OCI-LY3 (cell line): Measurements from ENCODE around the gene ARHGEF28.

Source experiments
- H2AFZ ChIP-seq: fragments of 200-600, 300-600 bp; shearing (Covaris generic); 2 replicates; pipeline ENCODE4 v1.6.0; 2014; ENCODE audit warnings: antibody characterized with exemption, low read depth, low read length
- H3K27ac ChIP-seq: fragments of 200-600, 300-600 bp; sonication (generic); 2 replicates; pipeline ENCODE4 v1.5.1; 2014; ENCODE audit warnings: mild to moderate bottlenecking, low read length, moderate library complexity, mixed read lengths
- H3K27me3 ChIP-seq: fragments of 200-600, 300-600 bp; sonication (generic); 2 replicates; pipeline ENCODE4 v1.6.1; 2014; ENCODE audit warnings: low read depth, low read length, mixed read lengths
- H3K36me3 ChIP-seq: fragments of 200-600, 300-600 bp; sonication (generic); replicated peaks from 2 replicates; pipeline ENCODE3; 2014; ENCODE audit warnings: low read depth, low read length, mixed read lengths
- H3K4me1 ChIP-seq: fragments of 300-600, 200-600 bp; sonication (generic); 2 replicates; pipeline ENCODE4 v1.6.1; 2014; ENCODE audit warnings: low read length, mixed read lengths
- H3K4me2 ChIP-seq: fragments of 200-600, 300-600 bp; sonication (generic); 2 replicates; pipeline ENCODE4 v1.6.1; 2014; ENCODE audit warnings: low read length, mixed read lengths
- H3K4me3 ChIP-seq: fragments of 300-600, 200-600 bp; sonication (generic); 2 replicates; pipeline ENCODE4 v1.5.1; 2014; ENCODE audit warnings: antibody characterized with exemption, mild to moderate bottlenecking, low read length, moderate library complexity
- H3K79me2 ChIP-seq: fragments of 300-600, 200-600 bp; shearing (Covaris generic); 2 replicates; pipeline ENCODE4 v1.6.1; 2014; ENCODE audit warnings: mild to moderate bottlenecking, low read length, mixed read lengths
- H3K9ac ChIP-seq: fragments of 300-600, 200-600 bp; shearing (Covaris generic); 2 replicates; pipeline ENCODE4 v1.6.0; 2014; ENCODE audit warnings: mild to moderate bottlenecking, low read length, moderate library complexity
- H3K9me3 ChIP-seq: fragments of 200-600, 300-600 bp; shearing (Covaris generic); 2 replicates; pipeline ENCODE4 v1.6.1; 2014; ENCODE audit warnings: low read length, mixed read lengths; ENCODE audit not compliant: insufficient read depth
- H4K20me1 ChIP-seq: fragments of 200-600, 300-600 bp; sonication (generic); 2 replicates; pipeline ENCODE4 v1.6.1; 2016; ENCODE audit warnings: low read length, mixed read lengths; ENCODE audit not compliant: insufficient read depth
- CTCF ChIP-seq: fragments of 200-600, 300-600 bp; sonication (generic); IDR thresholded peaks from 2 replicates; pipeline ENCODE4 v1.5.1; 2014; ENCODE audit warnings: antibody characterized with exemption, low read length, low read depth
- EZH2phosphoT487 ChIP-seq: fragments of 200-600 bp; shearing (Covaris generic); IDR thresholded peaks from 2 replicates; pipeline ENCODE4 v1.6.1; 2018; ENCODE audit warnings: antibody characterized with exemption, mixed run types, low read depth

ARHGEF28 gene

GRCh38 chr5:73903169-73903568 lies 277.2 kb downstream of the ARHGEF28 start:
- no peak overlapping the region for H3K9ac ChIP-seq
- no peaks in the 10 kb centered on the region for H3K9me3 ChIP-seq
- H3K4me2 ChIP-seq: peak overlapping the region; percentile 42
- no peak overlapping the region for H2AFZ ChIP-seq
- H3K36me3 ChIP-seq: no peaks in the 10 kb centered on the region
- peaks cover 25% of the 10 kb centered on the region for H3K4me1 ChIP-seq
- no peaks in the 10 kb centered on the region for H4K20me1 ChIP-seq
- H3K27me3 ChIP-seq: peaks cover 49% of the 10 kb centered on the region
- H3K4me3 ChIP-seq: no peak overlapping the region
- H3K27ac ChIP-seq: no peak overlapping the region
- no peak for TF ChIP-seq CTCF
- no peak for TF ChIP-seq EZH2phosphoT487
- no peaks in the 10 kb centered on the region for H3K79me2 ChIP-seq

- Histone ChIP-seq H3K4me1 (peaks cover 6% of the 10 kb centered on the region), H3K79me2 (no peaks in the 10 kb centered on the region), H2AFZ (no peak overlapping the region), H3K4me2 (no peak overlapping the region), H3K27ac (no peak overlapping the region), H3K27me3 (peaks cover 32% of the 10 kb centered on the region), H3K36me3 (no peaks in the 10 kb centered on the region), H3K9ac (no peak overlapping the region), H3K4me3 (no peak overlapping the region), H4K20me1 (no peaks in the 10 kb centered on the region), H3K9me3 (no peaks in the 10 kb centered on the region)
- TF ChIP-seq EZH2phosphoT487 (no peak), CTCF (no peak)
Measured at GRCh38 chr5:73906277-73906676, 280.3 kb downstream of the ARHGEF28 start.

- peaks cover 23% of the 10 kb centered on the region for H3K27me3 ChIP-seq
- H4K20me1 ChIP-seq: no peaks in the 10 kb centered on the region
- H3K27ac ChIP-seq: no peak overlapping the region
- H3K9ac ChIP-seq: no peak overlapping the region
- H3K4me3 ChIP-seq: no peak overlapping the region
- no peaks in the 10 kb centered on the region for H3K79me2 ChIP-seq
- H3K9me3 ChIP-seq: no peaks in the 10 kb centered on the region
- H3K4me1 ChIP-seq: no peaks in the 10 kb centered on the region
- H2AFZ ChIP-seq: no peak overlapping the region
- no peak for TF ChIP-seq EZH2phosphoT487
- TF ChIP-seq CTCF: no peak
- no peaks in the 10 kb centered on the region for H3K36me3 ChIP-seq
- no peak overlapping the region for H3K4me2 ChIP-seq
Measured at GRCh38 chr5:73907164-73907563, 281.2 kb downstream of the ARHGEF28 start.

- Histone ChIP-seq H3K79me2 (no peaks in the 10 kb centered on the region), H3K27ac (no peak overlapping the region)
- TF ChIP-seq EZH2phosphoT487 (no peak), CTCF (no peak)
Measured at GRCh38 chr5:73908395-73908794, 282.4 kb downstream of the ARHGEF28 start.

More at GRCh38 chr5:73908395-73908794, 282.4 kb downstream of the ARHGEF28 start:
- no peak overlapping the region for H3K4me2 ChIP-seq
- H2AFZ ChIP-seq: no peak overlapping the region
- H3K9me3 ChIP-seq: no peaks in the 10 kb centered on the region
- no peak overlapping the region for H3K9ac ChIP-seq
- no peaks in the 10 kb centered on the region for H4K20me1 ChIP-seq
- H3K4me3 ChIP-seq: no peak overlapping the region
- no peaks in the 10 kb centered on the region for H3K4me1 ChIP-seq
- no peaks in the 10 kb centered on the region for H3K36me3 ChIP-seq
- peaks cover 20% of the 10 kb centered on the region; the same call in 1 of the 2 replicates for H3K27me3 ChIP-seq
